GM12872 (cell line): ENCODE measurements around the gene DGKQ.

ENCODE experiments used
- CTCF ChIP-seq: IDR thresholded peaks from 3 replicates; pipeline ENCODE4 v1.5.1; 2011; ENCODE audit warnings: low read depth, mild to moderate bottlenecking, low read length, moderate library complexity; ENCODE audit not compliant: insufficient read depth

The DGKQ gene

GRCh38 chr4:996030-996996 is 22.9 kb upstream of the DGKQ start:
- no peak for TF ChIP-seq CTCF

GRCh38 chr4:995311-996026 is 22.1 kb upstream of the DGKQ start:
- TF ChIP-seq CTCF: no peak

GRCh38 chr4:993111-994029 is 20.0 kb upstream of the DGKQ start, which contains the start of gene SLC26A1:
TSS of gene SLC26A1 (minus strand) at chr4:993404. CDS start at chr4:991703, 1,701 bp downstream.
- TF ChIP-seq CTCF: no peak

GRCh38 chr4:992297-993110 is 19.1 kb upstream of the DGKQ start:
- TF ChIP-seq CTCF: no peak

GRCh38 chr4:991451-992296 is 18.3 kb upstream of the DGKQ start:
- TF ChIP-seq CTCF: no peak

GRCh38 chr4:990746-991367 is 17.5 kb upstream of the DGKQ start:
- TF ChIP-seq CTCF: no peak
